HG02840 (cell line): ENCODE results near the gene FBLN1.

Experiments used
- ATAC-seq: cut with Tn5 transposase; IDR thresholded peaks from one replicate; pipeline ENCODE4 v1.9.1; 2021; ENCODE audit warnings: mild to moderate bottlenecking, moderate library complexity, moderate number of reproducible peaks; ENCODE audit not compliant: unreplicated experiment, low FRiP score

FBLN1 gene

GRCh38 chr22:45629469-45630089, 126.9 kb downstream of the FBLN1 start:
- no peak for ATAC-seq

GRCh38 chr22:45630436-45630835, 127.8 kb downstream of the FBLN1 start:
- ATAC-seq, result no peak

- ATAC-seq, result no peak
Measured at GRCh38 chr22:45631140-45631840, 128.6 kb downstream of the FBLN1 start.

- ATAC-seq, result no peak
Measured at GRCh38 chr22:45631841-45632238, 129.2 kb downstream of the FBLN1 start.

- ATAC-seq, result no peak
Measured at GRCh38 chr22:45632791-45633515, 130.3 kb downstream of the FBLN1 start.

- no peak for ATAC-seq
Measured at GRCh38 chr22:45636683-45637082, 134.0 kb downstream of the FBLN1 start.

- ATAC-seq, result no peak
Measured at GRCh38 chr22:45638197-45638596, 135.5 kb downstream of the FBLN1 start.

- ATAC-seq, result no peak
Measured at GRCh38 chr22:45638834-45639746, 136.4 kb downstream of the FBLN1 start.

GRCh38 chr22:45639747-45640102, 137.0 kb downstream of the FBLN1 start:
- no peak for ATAC-seq

GRCh38 chr22:45640291-45640940, 137.7 kb downstream of the FBLN1 start:
- no peak for ATAC-seq

GRCh38 chr22:45640941-45641621, 138.4 kb downstream of the FBLN1 start:
- ATAC-seq, result no peak

GRCh38 chr22:45642986-45643385, 140.3 kb downstream of the FBLN1 start:
- no peak for ATAC-seq

GRCh38 chr22:45644714-45645113, 142.0 kb downstream of the FBLN1 start:
- ATAC-seq, result no peak

GRCh38 chr22:45645150-45645525, 142.5 kb downstream of the FBLN1 start:
- no peak for ATAC-seq

- peak; percentile 68 for ATAC-seq
Measured at GRCh38 chr22:45645526-45646414, 143.1 kb downstream of the FBLN1 start.

GRCh38 chr22:45647532-45648225, 145.0 kb downstream of the FBLN1 start:
- no peak for ATAC-seq

- no peak for ATAC-seq
Measured at GRCh38 chr22:45648301-45649117, 145.8 kb downstream of the FBLN1 start.
